22Rv1 (cell line): Measurements from ENCODE around the gene TMEM18.

Experiments
- ZFX ChIP-seq: fragments of 450-650 bp; IDR thresholded peaks from 2 replicates; pipeline ENCODE4 v1.6.1; 2017; ENCODE audit warnings: antibody characterized with exemption, borderline replicate concordance
- TF ChIP-seq, protein P1 (sequence below): fragments of 450-650 bp; IDR thresholded peaks from 2 replicates; pipeline ENCODE4 v1.5.1; 2017; ENCODE audit warnings: mild to moderate bottlenecking

DNA sequence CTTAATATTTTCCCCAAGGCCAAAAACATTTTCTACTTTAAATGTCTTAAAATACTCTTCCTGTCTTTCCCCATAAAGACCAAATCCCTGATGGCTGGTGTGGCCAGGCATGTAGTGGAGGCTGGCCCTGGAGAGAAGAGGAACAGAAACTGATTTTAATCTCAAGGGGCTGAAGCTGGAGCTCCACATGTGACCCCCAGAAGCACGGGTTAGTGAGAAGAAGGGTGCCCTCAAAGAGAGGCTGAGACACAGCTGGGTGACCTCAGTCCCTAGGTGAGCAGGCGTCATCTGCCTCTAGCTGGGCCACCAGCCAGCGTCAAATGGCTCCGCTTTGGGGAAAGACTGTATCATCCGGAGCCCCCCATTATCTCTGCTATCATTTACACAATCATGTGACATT is 19.3 kb upstream of the TMEM18 start:
- TF ChIP-seq, protein P1, sequence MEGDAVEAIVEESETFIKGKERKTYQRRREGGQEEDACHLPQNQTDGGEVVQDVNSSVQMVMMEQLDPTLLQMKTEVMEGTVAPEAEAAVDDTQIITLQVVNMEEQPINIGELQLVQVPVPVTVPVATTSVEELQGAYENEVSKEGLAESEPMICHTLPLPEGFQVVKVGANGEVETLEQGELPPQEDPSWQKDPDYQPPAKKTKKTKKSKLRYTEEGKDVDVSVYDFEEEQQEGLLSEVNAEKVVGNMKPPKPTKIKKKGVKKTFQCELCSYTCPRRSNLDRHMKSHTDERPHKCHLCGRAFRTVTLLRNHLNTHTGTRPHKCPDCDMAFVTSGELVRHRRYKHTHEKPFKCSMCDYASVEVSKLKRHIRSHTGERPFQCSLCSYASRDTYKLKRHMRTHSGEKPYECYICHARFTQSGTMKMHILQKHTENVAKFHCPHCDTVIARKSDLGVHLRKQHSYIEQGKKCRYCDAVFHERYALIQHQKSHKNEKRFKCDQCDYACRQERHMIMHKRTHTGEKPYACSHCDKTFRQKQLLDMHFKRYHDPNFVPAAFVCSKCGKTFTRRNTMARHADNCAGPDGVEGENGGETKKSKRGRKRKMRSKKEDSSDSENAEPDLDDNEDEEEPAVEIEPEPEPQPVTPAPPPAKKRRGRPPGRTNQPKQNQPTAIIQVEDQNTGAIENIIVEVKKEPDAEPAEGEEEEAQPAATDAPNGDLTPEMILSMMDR = no peak
- no peak for TF ChIP-seq ZFX
